ENCODE results near the gene THRSP. TPM values are rescaled to one million over a fixed set of nuclear protein-coding genes. Genes with fewer than 3 reads are reported as not detected.
A peak's percentile ranks its signal among the peaks of the same experiment; 100 is the strongest.
"Not testable (repeated sequence)": the region's sequence is repeated elsewhere in the genome, so short reads cannot be mapped to it uniquely, and the experiment has no call there.

THRSP gene
- total RNA-seq, 1 experiment from 2014 or later, result not detected

DNA sequence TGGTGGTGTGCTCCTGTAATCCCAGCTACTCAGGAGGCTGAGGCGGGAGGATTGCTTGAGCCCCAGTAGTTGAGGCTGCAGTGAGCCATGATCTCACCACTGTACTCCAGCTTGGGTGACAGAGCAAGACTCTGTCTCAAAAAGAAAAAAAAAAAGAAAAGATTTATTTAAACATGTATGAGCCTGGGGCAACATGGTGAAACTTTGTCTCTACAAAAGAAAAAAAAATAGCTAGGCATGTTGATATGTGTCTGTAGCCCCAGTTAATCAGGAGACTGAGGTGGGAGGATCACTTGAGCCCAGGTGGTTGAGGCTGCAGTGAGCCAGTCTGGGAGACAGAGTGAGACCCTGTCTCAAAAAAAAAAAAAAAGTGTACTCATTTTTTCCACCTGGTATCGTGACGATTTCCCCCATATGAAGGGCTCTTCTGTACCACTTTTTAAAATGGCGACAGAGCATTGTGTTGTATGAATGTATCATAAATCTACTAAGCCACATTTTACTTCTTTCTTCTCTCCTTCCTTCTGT is 24.2 kb upstream of the THRSP start:
- no peak for DNase-seq (ENCODE audit: low spot score)

- peak; percentile 84 for DNase-seq (ENCODE audit: low spot score)
These were observed 23.6 kb upstream of the THRSP start for GRCh38 chr11:78039919-78040671.

GRCh38 chr11:78040691-78041379 is 22.8 kb upstream of the THRSP start:
- peak; percentile 55 for DNase-seq (ENCODE audit: low spot score)

GRCh38 chr11:78041380-78041719 is 22.3 kb upstream of the THRSP start:
- DNase-seq (ENCODE audit: low spot score), result not testable (repeated sequence)

- DNase-seq (ENCODE audit: low spot score), result no peak
These were observed 21.7 kb upstream of the THRSP start for GRCh38 chr11:78041843-78042440.

GRCh38 chr11:78044706-78045105 is 19.0 kb upstream of the THRSP start:
- DNase-seq (ENCODE audit: low spot score), result no peak

DNA sequence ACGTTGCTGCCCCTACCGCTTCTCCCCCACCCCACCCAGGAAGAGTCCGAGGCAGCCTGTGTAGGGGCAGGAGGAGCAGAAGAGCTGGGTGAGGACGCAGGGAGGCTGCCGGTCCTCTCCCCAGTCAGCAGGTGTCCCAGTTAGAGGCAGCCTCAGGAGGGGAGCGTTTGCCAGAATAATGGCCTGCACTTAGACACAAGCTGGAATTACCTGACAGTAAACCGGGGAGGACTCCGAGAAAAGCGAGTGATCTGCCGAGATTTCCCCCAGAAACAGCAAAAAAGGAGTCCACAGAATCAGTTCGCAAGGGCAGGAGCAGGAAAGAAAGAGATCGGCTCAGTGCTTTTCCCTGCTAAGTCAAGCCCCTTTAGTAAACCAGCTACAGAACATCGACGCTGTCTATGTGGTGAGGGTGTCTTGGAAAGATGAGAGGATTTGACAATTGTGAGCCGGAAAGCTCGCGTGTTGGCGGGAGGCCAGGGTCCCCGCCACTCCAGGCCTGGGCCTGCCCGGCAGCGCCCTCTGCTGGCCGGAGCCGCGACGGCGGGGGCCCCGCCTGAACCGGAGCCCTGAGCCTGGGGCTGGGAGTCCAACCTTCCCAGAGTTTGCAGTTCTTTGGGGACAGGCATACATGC is 17.7 kb upstream of the THRSP start:
- DNase-seq (ENCODE audit: low spot score), result peak; percentile 39

DNA sequence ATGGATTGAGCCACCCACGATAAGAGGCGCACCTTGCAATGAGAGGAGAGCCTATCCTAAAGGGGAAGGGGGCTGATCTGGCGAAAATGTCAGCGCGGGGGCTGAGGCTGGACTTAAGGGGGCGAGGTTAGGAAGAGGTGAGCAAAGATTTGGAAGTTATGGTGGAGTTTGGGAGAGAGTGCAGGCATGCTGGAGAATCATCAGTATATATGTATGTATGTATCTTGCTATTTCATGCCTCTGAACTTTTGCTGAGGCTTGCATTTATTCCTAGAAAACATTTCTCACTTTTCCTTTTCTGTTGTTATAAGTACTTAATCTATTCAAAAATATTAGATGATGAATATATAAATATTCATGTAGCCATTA is 17.2 kb upstream of the THRSP start:
- no peak for DNase-seq (ENCODE audit: low spot score)

DNA sequence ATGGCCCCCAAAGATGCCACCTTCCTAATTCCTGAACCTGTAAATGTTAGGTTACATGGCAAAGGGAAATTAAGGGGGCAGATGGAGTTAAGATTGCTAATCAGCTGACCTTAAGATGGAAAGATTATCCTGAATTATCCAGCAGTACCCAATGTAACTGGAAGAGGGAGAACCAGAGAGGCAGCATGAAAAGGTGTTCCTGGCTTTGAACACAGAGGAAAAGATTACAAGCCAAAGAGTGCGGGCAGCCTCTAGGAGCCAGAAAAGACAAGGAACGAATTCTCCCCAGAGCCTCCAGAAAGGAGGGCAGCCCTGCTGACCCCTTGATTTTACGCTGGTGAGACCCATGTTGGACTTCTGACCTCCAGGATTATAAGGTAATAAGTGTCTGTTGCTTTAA is 15.1 kb upstream of the THRSP start:
- DNase-seq (ENCODE audit: low spot score), result no peak

- DNase-seq (ENCODE audit: low spot score), result no peak
These were observed 14.3 kb upstream of the THRSP start for GRCh38 chr11:78049348-78049747.

- peak; percentile 67 for DNase-seq (ENCODE audit: low spot score)
These were observed 12.5 kb upstream of the THRSP start for GRCh38 chr11:78050964-78051831.

DNA sequence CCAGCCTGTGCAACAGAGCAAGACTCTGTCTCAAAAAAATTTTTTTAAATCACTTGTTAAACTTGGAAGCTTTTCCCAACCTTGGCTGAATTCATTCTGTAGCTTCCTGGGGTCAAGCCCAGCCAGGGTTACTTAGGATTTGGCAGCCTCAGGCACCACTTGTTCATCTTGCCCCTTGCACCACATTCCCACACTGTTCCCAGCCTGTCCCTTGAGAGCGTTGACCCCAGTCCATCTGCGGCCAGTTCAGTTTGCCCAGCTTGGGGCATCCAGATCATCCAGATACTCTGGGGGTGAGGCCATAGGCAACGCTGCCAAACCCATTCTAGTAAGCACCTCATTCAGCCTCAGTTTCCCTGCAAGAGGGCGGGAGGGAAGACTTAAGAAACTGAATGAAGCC is 8.7 kb upstream of the THRSP start:
- no peak for DNase-seq (ENCODE audit: low spot score)

- no peak for DNase-seq (ENCODE audit: low spot score)
These were observed 7.6 kb upstream of the THRSP start for GRCh38 chr11:78056093-78056492.

DNA sequence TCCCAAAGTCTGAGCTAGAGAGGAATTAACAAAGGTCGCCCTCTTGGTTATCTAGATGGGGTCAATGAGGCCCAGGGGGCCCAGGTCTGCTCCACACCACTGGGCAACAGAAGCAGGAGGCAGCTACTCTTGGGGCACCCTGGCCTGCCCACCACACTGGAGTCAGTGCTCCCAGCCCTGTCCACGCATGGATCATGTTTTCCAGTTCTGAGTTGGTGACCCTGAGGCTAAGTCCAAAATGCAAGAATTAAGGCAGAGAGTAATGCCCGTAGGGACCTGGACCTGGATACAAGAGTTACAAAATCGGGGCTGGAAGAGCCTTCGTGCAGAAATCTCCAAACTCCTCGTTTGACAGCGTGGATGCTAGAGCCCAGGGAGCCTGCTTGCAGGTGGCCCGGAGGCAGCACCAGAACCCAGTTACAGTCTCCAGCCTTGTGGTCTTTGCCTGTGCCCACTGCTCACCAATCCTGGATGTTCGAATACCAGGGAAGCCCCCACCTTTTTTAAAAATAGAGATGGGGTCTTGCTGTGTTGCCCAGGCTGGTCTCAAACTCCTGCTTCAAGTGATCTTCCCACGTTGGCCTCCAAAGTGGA is 6.1 kb upstream of the THRSP start:
- DNase-seq (ENCODE audit: low spot score), result no peak

GRCh38 chr11:78059749-78060328 is 3.8 kb upstream of the THRSP start:
- not testable (repeated sequence) for DNase-seq (ENCODE audit: low spot score)

DNA sequence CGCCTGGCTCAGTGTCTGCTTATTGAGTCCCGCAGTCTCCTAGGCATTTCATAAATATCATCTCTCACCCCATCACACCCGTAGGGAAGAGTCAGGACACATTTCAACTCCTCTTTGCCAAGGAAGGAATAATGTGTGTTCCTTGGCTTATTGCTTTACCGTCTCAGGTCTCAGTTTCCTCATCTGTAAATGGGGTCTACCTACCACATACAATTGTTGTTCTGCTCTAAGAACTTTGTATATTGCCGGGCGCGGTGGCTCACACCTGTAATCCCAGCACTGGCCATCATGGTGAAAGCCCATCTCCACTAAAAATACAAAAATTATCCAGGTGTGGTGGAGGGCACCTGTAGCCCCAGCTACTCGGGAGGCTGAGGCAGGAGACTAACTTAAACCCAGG is 3.1 kb upstream of the THRSP start:
- no peak for DNase-seq (ENCODE audit: low spot score)

GRCh38 chr11:78061088-78061920 is 2.4 kb upstream of the THRSP start:
- no peak for DNase-seq (ENCODE audit: low spot score)

GRCh38 chr11:78061921-78062311 is 1.7 kb upstream of the THRSP start:
- DNase-seq (ENCODE audit: low spot score), result no peak

DNA sequence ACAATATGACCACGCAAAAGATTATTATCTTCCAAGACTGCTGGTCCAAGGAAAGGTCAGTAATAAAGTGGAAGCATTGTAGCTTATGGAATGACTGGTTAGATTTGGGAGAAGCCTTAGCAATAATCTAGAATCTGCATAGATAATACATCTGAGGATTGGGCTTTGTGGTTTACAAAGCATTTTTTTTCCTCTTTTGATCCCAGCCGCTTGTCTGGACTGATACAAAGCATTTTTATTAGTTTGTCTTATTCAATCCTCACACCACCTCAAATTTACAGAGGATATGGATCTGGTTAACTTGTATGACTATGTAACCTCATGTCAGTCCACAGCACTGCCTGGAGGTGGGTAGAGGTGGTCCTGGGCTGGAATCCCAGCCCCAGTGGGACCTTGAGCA is 990 bp upstream of the THRSP start:
- DNase-seq (ENCODE audit: low spot score), result no peak

- no peak for DNase-seq (ENCODE audit: low spot score)
These were observed 1.5 kb downstream of the THRSP start for GRCh38 chr11:78065203-78065602.

Data from H4 (cell line).